GM19025 (cell line): ENCODE results near the gene CD96.
"Not testable (repeated sequence)": the region's sequence is repeated elsewhere in the genome, so short reads cannot be mapped to it uniquely, and the experiment has no call there.

ENCODE experiments used
- ATAC-seq: cut with Tn5 transposase; IDR thresholded peaks from one replicate; pipeline ENCODE4 v1.9.1; 2021; ENCODE audit warnings: mild to moderate bottlenecking, low read depth, moderate library complexity; ENCODE audit not compliant: unreplicated experiment

The CD96 gene, protein sequence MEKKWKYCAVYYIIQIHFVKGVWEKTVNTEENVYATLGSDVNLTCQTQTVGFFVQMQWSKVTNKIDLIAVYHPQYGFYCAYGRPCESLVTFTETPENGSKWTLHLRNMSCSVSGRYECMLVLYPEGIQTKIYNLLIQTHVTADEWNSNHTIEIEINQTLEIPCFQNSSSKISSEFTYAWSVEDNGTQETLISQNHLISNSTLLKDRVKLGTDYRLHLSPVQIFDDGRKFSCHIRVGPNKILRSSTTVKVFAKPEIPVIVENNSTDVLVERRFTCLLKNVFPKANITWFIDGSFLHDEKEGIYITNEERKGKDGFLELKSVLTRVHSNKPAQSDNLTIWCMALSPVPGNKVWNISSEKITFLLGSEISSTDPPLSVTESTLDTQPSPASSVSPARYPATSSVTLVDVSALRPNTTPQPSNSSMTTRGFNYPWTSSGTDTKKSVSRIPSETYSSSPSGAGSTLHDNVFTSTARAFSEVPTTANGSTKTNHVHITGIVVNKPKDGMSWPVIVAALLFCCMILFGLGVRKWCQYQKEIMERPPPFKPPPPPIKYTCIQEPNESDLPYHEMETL

DNA sequence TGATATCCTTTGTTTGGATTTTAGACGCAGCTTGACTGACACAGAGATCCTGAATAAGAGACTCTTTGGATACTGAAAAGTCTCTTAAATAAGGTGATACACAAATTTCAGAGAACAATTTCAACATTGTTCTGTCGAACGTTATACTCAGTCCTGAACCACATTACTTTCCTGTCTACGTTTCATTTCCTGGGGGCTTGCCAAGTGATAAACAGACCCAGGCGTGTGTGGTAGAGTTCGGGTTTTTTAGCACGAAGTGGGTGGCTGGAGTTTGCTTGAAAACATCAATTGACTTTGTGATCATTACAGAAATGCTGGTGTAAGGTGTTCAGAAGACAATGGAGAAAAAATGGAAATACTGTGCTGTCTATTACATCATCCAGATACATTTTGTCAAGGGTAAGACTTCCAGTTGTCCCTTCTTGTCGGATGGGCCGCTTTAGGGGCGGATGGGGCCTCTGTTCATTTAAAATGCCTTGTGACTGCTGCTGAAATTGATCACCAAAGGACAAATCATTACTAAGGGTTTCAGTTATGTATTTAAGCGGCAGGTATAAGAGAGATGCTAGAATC, at the start of gene CD96:
Gene CD96 (plus strand): TSS at position 287 of the 573 bp plus-strand sequence. CDS start 52 bp downstream, at position 339.
- peak; percentile 39 for ATAC-seq

DNA sequence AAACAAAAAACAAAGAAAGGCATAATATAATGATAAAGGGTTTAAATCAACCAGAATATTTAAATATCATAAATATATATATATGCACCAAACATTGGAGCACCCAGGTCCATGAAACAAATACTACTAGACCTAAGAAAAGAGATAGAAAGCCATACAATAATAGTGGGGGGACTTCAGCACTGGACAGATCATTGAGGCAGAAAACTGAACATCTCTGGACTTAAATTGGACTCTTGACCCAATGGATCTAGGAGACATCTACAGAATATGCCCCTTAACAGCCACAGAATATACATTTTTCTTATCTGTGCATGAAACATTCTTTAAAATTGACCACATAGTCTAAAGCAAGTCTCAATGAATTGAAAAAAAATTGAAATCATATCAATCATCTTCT, 48.7 kb upstream of the CD96 start:
- ATAC-seq = no peak

DNA sequence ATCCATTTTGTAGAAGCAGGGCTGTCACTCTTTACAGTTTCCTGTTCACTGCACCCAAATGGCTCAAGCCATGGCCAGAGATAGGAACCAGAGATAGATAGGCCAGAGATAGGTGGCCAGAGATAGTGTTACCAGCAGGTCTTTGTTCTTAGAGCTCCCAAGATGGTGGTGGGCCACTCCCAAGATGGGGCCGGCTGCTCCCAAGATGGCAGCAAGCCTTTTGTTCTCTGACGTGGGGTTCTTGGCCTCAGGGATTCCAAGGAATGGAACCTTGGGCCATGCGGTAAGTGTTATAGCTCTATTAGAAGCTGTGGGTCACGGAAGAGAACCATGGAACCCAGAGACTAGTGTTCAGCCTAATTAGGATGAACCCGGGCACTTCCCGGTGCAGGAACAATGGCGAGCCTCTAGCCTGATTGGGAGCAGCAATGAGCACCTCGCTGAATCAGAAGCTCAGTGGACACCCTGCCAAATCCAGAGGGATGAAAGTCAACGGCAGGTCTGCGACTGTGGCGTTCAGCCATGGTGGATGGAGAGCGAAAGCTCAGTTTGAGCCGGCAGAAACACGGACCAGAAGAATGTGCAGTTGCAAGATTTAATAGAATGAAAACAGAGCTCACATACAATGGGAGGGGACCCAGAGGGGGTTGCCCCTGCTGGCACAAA, 45.0 kb upstream of the CD96 start:
- ATAC-seq = no peak

DNA sequence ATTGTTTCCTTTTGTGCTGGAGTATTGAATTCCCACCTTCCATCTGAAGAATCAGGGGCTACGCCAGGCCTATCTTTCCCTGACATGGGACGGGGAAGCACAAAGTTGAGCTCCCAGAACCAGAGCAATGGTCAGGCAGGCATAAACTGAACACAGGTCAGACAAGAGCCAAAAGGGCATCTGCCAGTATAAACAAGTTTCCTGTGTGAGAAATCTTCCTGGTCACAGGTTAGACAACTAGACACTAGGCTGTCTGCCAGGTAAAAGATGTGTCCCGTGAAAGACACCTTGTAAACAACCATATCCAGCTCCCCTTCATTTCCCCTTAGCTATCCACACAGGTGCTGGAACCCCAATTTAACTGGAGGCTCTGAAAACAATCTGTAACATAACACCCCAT, 44.0 kb upstream of the CD96 start:
- no peak for ATAC-seq

DNA sequence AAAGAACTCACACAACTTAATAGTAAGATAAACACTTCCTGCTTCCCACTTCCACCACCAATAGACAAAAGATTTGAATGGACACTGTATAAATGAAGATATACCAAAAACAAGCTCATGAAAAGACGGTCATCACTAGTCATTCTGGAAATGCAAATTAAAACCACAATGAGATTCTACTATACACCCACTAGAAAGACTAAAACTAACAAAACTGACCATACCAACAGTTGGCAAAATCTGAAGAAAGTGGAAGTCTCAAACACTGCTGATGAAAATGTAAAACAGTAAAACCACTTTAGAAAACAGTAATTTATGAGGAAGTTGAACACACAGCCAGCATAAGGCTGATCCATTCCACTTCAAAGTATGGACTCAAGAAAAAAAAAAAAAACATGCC, 35.6 kb upstream of the CD96 start:
- peak; percentile 72 for ATAC-seq

DNA sequence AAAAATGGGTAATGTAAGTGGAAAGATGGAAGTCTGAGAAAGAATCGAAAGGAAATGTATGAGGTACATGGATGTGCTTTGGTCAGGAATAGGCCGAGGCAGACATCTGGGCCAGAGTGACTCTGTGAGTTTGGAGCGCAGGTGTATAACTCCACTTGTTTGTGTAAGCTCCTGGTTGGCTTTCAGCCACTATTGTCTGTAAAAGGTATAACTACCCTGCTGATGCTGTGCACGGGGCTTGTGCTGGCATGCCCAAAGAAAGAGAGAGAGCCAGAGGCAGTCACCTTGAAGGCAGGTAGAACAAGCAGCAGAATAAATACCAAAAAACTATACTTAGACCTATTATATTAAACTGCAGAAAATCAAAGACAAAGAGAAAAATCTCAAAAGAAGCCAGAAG, 32.7 kb upstream of the CD96 start:
- no peak for ATAC-seq

DNA sequence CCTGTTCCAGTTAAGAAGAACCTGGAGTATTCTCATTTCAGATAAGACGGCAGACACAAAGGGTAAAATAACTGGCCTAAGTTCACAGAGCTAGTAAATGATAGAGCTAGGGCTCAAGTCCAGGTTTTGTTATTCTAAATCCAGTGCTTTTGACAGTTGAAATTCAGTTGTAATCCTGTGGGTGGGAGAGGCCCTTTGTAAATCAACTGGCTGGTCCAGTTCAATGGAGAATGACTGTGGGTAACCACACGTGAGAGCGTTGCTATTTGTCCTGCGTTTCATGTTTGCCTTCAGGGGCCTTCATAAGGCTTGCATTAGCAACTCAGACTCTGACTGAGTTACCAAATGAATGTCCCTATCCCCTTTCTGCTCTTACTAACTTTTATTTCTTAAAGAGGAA, 24.2 kb upstream of the CD96 start:
- no peak for ATAC-seq

DNA sequence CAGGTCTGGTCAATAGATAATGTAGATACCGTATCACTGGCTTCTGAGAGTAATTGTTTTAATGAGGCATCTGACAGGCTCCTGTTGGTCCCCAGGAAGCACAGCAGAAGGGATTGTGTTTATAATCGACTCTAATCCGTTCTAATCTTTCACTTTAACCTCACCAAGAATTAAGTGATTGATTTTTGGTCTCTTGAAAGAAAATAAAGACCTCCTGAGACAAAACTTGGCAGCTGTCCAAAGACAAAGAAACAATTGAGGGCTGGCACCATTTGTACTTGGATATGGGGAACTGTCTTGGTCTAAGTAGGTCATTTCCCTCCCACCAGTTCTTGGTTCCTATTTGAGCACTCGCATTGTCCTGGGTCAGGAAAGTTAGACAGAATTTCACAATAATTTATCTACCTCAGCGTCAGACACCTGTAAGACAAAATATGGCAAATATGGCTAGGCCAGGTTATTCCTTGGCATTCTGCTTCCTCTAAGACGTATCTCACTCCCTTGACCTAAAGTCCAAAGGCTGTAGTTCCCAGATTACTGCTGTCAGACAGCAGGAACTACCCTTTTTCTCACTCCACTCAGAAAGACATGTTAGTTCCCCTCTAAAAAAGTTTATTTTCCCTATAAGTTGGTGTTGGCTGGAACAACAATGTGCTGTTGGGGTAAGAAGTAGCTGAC, 22.7 kb upstream of the CD96 start:
- ATAC-seq = no peak

DNA sequence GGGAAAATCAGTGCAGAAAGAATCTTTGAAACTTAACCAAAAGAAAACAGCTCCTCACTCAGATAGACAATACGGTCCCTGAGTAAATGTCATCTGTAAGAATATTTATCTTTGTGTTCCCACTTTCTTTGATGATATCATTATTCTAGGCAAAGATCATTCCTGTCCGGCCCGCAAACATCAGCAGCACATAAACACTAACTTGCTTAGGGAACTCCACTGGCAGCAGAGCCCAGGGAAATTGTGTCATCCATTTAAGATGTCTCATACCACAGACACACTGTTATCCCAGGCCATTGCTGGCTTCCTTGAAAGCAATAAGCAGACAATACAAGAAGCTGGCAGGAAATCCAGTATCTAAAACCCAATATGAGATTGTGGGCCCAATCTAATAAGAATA, 20.1 kb upstream of the CD96 start:
- ATAC-seq = no peak

DNA sequence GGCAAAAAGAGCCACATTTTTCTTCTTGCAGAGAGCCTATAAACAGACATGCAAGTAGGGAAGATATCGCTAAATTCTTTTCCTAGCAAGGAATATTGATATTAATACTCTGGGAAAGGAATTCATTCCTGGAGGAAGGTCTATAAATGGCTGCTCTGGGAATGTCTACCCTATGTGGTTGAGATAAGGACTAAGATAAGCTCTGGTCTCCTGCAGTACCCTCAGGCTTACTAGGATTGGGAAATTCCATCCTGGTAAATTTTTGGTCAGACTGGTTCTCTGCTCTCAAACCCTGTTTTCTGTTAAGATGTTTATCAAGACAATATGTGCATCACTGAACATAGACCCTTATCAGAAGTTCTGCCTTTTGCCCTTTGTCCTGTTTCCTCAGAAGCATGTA, 17.5 kb upstream of the CD96 start:
- ATAC-seq = not testable (repeated sequence)

DNA sequence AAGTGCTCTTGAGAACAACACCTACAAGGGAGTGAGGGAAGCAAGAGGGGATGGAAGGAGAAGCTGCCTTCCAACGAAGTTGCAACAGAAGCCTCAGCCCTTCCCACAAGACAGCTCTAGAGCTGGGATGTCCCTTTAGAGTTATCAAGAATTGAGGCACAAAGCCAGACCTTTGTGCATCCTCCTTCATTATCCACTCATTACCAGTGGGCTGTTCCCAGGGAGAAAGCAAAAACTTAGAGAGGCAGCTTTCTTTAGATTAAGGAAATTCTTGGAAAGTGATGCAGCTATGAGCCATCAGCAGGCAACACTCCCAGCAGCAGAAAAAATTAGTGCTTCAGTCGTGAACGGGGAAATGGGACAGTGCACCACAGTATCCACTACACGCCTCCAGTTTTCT, 10.6 kb upstream of the CD96 start:
- ATAC-seq = no peak

DNA sequence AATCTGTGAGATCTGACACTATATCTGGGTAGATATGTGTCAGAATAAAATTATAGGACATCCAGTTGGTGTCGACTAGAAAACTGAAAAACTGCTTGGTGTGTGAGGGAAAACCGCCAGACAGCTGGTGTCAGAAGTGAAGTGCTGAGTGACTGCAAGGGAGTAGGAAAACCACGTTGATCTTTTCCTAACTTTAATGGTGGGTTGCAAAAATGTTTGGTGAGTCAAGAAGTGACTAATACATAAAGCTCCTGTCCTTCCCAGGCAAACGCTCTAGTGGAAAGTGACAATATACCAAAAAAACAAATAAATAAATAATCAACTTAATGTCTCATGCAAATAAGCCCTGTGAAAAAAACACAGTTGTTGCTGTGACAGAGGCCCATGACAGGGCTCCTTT, 7.3 kb upstream of the CD96 start:
- ATAC-seq = no peak

DNA sequence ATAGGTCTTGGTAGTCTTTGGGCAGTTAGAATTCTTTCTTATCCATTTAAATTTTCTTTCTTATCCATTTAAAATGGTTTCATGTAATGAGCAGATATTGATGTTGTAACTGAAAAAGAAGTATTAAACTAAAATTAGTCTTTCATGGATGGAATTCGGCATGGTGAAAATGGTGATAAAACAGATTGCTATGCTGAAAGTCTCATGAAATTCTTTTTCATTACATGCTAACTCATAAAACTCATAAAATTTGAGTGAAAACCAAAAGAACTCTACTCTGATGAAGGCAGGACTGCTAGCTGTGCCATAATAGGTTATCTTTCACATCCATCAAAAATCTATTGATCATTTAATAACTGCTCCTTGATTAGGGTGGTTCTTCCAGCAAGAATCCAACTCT, 3.9 kb upstream of the CD96 start:
- ATAC-seq = no peak

DNA sequence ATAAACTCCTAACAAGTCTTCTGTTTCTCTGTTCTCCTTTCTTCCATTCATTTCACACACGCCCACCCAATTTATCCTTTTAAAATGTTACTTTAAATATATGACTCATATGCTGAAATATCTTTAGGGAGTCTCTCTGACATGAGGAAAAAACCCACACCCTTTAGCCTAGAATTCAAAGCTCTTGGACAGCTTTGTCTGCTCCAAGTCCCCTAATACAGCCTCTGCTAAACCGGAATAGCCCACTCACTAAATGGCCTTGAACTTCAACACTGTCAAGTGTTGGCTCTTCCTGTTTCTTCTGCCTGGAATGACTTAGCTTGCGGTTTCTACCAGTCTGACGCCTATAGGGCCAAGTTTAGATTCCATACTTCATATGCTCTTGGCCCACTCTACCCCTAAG, 3.3 kb upstream of the CD96 start:
- ATAC-seq = peak; percentile 8

DNA sequence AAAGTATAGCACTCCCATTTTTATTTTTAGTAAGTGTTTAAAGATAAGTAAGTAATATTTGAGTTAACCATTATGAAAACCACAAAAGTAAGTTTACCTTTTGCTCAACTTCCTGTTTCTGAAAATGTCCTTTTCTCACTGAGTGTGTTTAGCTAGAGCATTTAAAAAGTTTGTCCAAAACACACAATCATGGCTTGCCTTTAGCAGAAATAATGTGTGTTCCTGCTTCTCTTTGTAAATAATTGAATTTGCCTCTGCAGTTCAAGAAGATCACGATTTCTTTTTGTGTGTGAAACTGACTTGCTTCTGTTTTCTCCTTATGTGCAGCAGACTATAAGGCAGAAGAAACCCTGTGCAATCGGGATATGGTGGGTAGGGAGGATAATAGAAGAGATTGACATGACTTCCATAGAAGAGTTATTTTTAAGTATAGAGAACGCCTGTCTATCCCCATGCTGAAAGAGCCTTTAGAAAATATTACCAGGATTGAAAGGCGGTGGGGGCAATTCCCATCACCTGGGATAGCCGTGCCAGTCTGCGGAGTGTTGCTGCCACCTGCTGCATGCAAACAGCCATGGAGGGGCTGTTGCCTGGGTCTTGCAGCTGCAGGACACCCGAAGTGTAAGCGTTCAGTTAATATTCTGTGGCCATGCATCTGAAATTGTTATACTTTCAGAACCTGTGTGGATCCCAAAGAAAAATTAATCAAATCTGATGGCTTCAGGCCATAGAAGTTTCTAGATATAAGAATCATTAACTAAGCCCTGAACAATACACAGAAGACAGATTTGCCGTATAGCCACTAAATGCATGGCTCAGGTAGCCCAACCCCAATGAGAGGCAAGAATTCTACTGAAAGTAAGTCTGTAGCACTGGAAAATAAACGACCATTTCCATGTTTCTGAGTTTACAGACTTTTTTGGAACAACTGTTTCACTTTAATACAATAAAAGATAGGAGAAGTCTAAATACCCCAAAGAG, 2.4 kb upstream of the CD96 start:
- peak; percentile 60 for ATAC-seq

DNA sequence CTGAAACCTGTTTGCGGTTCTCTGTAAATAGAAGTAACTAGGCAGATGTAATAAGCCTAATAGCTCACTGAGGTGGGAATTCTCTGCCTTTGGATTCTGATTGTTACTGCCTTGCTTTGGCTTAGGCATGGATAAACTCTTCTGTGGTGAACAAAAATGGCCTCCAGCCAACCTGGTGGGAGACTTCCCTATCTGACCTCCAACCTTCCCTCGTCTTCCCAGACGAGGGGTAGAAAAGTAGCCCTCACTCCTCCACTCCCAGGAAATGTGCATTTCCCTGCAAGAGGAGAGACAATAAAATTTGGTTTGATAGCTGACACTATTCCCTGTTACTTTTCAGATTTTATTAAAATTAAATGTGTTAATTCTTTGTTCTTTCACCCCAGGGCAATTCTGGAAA, 606 bp upstream of the CD96 start:
- ATAC-seq = no peak

DNA sequence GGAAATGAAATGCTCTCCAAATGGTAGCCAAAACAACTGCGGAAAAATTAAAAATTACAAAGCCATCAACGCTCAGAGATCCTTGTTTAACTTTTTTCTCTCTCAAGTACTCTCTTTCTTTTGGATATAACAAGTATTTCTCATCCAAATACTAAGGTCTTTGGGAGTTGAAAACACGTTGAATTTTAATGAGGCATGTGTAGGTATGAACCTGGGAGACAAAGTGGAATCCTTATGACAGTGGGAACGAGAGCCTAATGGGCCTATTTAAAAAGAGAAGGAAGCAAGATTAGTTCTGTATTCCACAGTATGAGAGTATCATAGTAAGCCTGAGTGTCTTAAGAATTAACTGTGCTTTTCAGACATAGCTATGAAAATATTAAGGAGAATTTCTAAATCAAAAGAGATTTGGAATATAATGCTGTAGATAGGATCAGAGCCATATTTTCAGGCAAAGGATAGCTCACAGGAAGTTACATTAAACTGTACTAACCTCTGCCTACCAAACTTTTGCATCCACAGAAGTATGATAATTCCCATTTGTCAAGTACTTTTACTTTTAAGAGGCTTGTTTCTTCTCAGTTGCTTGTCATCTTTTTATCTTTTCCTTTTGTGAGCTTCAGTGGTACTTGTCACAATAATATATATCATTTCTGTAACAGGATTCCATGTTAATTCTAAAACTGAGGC, 759 bp downstream of the CD96 start:
- no peak for ATAC-seq

DNA sequence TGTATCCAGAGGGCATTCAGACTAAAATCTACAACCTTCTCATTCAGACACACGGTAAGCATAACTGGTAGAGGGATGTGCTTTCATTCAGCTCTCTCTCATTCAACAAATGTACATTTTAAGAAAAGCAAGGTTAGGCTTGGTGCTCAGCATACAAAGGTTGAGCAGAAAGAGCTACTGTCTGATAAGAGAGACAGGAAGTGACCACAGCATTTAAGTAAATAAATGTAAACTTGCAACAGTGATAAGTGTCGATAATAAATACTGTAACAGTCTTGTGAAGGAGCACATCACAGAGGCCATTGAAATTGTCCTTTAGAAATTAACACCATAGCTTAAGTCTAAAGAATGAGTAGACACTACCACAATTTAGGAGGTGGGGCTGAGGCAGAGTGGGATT, 3.4 kb downstream of the CD96 start:
- no peak for ATAC-seq

DNA sequence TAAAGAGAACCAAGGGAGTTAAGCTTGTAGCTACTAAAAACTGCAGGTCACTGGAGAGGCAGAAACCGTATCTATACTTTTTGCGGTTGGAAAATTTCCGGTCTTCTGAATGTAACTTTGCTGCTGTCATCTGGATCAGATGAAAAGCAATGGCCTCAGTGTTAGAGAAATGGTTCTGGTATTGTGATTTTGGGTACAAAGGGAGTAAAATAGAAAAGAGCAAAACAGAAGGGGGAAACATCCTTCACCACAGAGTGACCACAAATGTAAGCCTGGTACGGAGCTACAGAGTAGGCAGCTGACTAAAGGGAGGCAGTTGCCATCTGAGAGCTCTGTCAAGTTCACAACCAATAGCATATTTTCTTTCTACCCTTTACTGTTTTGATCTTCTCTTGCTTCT, 5.6 kb downstream of the CD96 start:
- peak; percentile 82 for ATAC-seq
